ENCODE data around the gene RNF13.
"Not testable (repeated sequence)": the region's sequence is repeated elsewhere in the genome, so short reads cannot be mapped to it uniquely, and the experiment has no call there.

The RNF13 gene

GRCh38 chr3:149906036-149906435, 93.0 kb downstream of the RNF13 start:
- Histone ChIP-seq H3K36me3 (ENCODE audit: control insufficient read depth, insufficient read depth, low read length) (no peaks in the 10 kb centered on the region), H3K9ac (ENCODE audit: low read depth, low read length) (no peak overlapping the region), H3K4me3 (ENCODE audit: low read depth, low read length) (no peak overlapping the region), H3K27me3 (ENCODE audit: control insufficient read depth, insufficient read depth, low read length) (no peaks in the 10 kb centered on the region), H3K9me3 (ENCODE audit: control insufficient read depth, insufficient read depth, low read length) (no peaks in the 10 kb centered on the region), H3K4me1 (ENCODE audit: control insufficient read depth, insufficient read depth, low read length) (no peaks in the 10 kb centered on the region)

DNA sequence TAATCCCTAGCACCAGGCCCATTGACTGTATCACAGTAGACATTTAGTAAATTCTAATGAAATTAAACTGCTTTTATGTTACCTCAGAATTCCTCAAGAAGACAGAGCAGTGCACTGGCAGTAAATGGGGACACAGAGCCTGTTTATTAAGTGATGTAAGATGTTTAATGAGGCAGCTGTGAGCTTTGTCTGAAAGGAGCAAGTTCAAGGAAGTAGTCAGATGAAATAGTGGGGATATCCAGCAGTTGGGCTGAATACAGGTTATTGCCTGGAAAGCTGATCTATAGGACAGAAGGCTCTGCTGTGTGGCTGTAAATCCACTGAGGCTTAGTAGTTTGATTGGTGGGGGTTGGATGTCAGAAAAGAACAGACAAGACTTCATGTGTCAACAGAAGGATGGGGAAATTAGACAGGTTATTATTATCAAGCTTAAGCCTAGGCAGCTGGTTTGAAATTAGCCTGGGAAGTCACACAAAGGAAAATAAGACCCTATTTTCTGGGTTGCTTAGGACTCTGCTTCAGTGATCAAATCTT, 95.5 kb downstream of the RNF13 start:
- no peak overlapping the region for H3K9ac ChIP-seq (ENCODE audit: low read depth, low read length)
- no peaks in the 10 kb centered on the region for H3K27me3 ChIP-seq (ENCODE audit: control insufficient read depth, insufficient read depth, low read length)
- H3K4me3 ChIP-seq (ENCODE audit: low read depth, low read length): no peak overlapping the region
- H3K4me1 ChIP-seq (ENCODE audit: control insufficient read depth, insufficient read depth, low read length): no peaks in the 10 kb centered on the region
- no peaks in the 10 kb centered on the region for H3K36me3 ChIP-seq (ENCODE audit: control insufficient read depth, insufficient read depth, low read length)
- no peaks in the 10 kb centered on the region for H3K9me3 ChIP-seq (ENCODE audit: control insufficient read depth, insufficient read depth, low read length)

DNA sequence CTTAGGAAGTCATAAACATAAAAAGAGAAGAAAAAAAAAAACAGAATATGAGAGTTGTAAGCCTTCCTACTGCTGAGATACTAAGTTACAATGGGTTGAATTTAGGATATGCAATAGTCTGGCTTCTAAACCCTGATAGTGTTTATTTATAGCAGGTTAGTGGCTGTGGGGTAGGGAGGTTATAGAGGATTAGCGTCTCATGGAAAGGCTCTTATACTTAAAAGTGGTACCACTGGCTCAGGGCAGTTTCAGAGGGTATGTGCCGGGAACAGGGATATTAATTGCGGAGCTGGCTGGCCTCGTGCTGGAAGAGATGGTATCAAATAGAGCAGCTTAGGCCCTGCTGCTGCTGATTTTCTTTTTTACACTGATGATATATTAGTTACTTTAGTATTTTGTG, 96.9 kb downstream of the RNF13 start:
- Histone ChIP-seq H3K4me1 (ENCODE audit: control insufficient read depth, insufficient read depth, low read length) (no peaks in the 10 kb centered on the region), H3K9me3 (ENCODE audit: control insufficient read depth, insufficient read depth, low read length) (no peaks in the 10 kb centered on the region), H3K4me3 (ENCODE audit: low read depth, low read length) (no peak overlapping the region), H3K36me3 (ENCODE audit: control insufficient read depth, insufficient read depth, low read length) (no peaks in the 10 kb centered on the region), H3K27me3 (ENCODE audit: control insufficient read depth, insufficient read depth, low read length) (no peaks in the 10 kb centered on the region), H3K9ac (ENCODE audit: low read depth, low read length) (no peak overlapping the region)

GRCh38 chr3:149917124-149917667, 104.2 kb downstream of the RNF13 start:
- Histone ChIP-seq H3K9ac (ENCODE audit: low read depth, low read length) (no peak overlapping the region), H3K9me3 (ENCODE audit: control insufficient read depth, insufficient read depth, low read length) (no peaks in the 10 kb centered on the region), H3K36me3 (ENCODE audit: control insufficient read depth, insufficient read depth, low read length) (no peaks in the 10 kb centered on the region), H3K27me3 (ENCODE audit: control insufficient read depth, insufficient read depth, low read length) (no peaks in the 10 kb centered on the region), H3K4me3 (ENCODE audit: low read depth, low read length) (no peak overlapping the region), H3K4me1 (ENCODE audit: control insufficient read depth, insufficient read depth, low read length) (no peaks in the 10 kb centered on the region)

- Histone ChIP-seq H3K36me3 (ENCODE audit: control insufficient read depth, insufficient read depth, low read length) (no peaks in the 10 kb centered on the region), H3K4me1 (ENCODE audit: control insufficient read depth, insufficient read depth, low read length) (no peaks in the 10 kb centered on the region), H3K9ac (ENCODE audit: low read depth, low read length) (no peak overlapping the region), H3K4me3 (ENCODE audit: low read depth, low read length) (no peak overlapping the region), H3K27me3 (ENCODE audit: control insufficient read depth, insufficient read depth, low read length) (no peaks in the 10 kb centered on the region), H3K9me3 (ENCODE audit: control insufficient read depth, insufficient read depth, low read length) (no peaks in the 10 kb centered on the region)
These were observed 106.5 kb downstream of the RNF13 start for GRCh38 chr3:149919509-149919908.

DNA sequence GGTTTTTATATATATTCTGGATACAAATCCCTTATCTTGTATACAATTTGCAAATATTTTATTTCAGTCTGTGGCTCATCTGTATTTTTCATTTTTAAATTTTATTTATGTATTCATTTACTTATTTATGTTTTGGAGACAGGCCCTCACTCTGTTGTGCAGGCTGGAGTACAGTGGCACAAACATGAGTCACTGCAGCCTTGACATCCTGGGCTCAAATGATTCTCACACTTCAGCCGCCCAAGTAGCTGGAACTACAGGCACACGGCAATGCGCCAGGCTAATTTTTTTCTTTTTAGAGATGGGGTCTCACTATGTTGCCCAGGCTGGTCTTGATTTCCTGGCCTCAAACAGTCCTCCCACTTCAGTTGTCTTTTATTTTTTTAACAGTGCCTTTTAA, 107.1 kb downstream of the RNF13 start:
- Histone ChIP-seq H3K9ac (ENCODE audit: low read depth, low read length) (no peak overlapping the region), H3K27me3 (ENCODE audit: control insufficient read depth, insufficient read depth, low read length) (no peaks in the 10 kb centered on the region), H3K4me3 (ENCODE audit: low read depth, low read length) (no peak overlapping the region), H3K9me3 (ENCODE audit: control insufficient read depth, insufficient read depth, low read length) (no peaks in the 10 kb centered on the region), H3K4me1 (ENCODE audit: control insufficient read depth, insufficient read depth, low read length) (no peaks in the 10 kb centered on the region), H3K36me3 (ENCODE audit: control insufficient read depth, insufficient read depth, low read length) (no peaks in the 10 kb centered on the region)

GRCh38 chr3:149933008-149933407, 120.0 kb downstream of the RNF13 start:
- H3K9ac ChIP-seq (ENCODE audit: low read depth, low read length): no peak overlapping the region
- H3K4me1 ChIP-seq (ENCODE audit: control insufficient read depth, insufficient read depth, low read length): no peaks in the 10 kb centered on the region
- H3K9me3 ChIP-seq (ENCODE audit: control insufficient read depth, insufficient read depth, low read length): peaks cover 5% of the 10 kb centered on the region
- H3K27me3 ChIP-seq (ENCODE audit: control insufficient read depth, insufficient read depth, low read length): no peaks in the 10 kb centered on the region
- no peak overlapping the region for H3K4me3 ChIP-seq (ENCODE audit: low read depth, low read length)
- H3K36me3 ChIP-seq (ENCODE audit: control insufficient read depth, insufficient read depth, low read length): no peaks in the 10 kb centered on the region

DNA sequence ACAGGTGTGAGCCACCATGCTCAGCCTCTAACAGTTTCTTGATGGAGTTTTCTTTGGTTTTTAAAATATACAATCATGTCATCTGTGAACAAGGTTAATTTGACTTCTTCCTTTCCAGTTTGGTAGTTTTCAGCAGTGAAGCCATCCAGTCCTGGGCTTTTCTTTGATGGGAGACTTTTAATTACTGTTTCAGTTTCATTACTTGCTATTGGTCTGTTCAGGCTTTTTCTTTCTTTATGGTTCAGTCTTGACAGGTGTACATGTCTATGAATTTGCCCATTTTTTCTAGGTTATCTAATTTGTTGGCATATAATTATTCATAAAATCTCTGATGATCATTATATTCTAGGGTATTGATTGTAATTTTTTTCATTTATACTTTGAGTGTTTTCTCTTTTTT, 120.8 kb downstream of the RNF13 start:
- H3K9me3 ChIP-seq (ENCODE audit: control insufficient read depth, insufficient read depth, low read length): peaks cover 5% of the 10 kb centered on the region
- H3K4me3 ChIP-seq (ENCODE audit: low read depth, low read length): no peak overlapping the region
- no peaks in the 10 kb centered on the region for H3K4me1 ChIP-seq (ENCODE audit: control insufficient read depth, insufficient read depth, low read length)
- no peaks in the 10 kb centered on the region for H3K27me3 ChIP-seq (ENCODE audit: control insufficient read depth, insufficient read depth, low read length)
- no peak overlapping the region for H3K9ac ChIP-seq (ENCODE audit: low read depth, low read length)
- H3K36me3 ChIP-seq (ENCODE audit: control insufficient read depth, insufficient read depth, low read length): no peaks in the 10 kb centered on the region

GRCh38 chr3:149934524-149934923, 121.5 kb downstream of the RNF13 start:
- peaks cover 5% of the 10 kb centered on the region for H3K9me3 ChIP-seq (ENCODE audit: control insufficient read depth, insufficient read depth, low read length)
- H3K27me3 ChIP-seq (ENCODE audit: control insufficient read depth, insufficient read depth, low read length): no peaks in the 10 kb centered on the region
- no peaks in the 10 kb centered on the region for H3K36me3 ChIP-seq (ENCODE audit: control insufficient read depth, insufficient read depth, low read length)
- no peak overlapping the region for H3K4me3 ChIP-seq (ENCODE audit: low read depth, low read length)
- no peaks in the 10 kb centered on the region for H3K4me1 ChIP-seq (ENCODE audit: control insufficient read depth, insufficient read depth, low read length)
- no peak overlapping the region for H3K9ac ChIP-seq (ENCODE audit: low read depth, low read length)

DNA sequence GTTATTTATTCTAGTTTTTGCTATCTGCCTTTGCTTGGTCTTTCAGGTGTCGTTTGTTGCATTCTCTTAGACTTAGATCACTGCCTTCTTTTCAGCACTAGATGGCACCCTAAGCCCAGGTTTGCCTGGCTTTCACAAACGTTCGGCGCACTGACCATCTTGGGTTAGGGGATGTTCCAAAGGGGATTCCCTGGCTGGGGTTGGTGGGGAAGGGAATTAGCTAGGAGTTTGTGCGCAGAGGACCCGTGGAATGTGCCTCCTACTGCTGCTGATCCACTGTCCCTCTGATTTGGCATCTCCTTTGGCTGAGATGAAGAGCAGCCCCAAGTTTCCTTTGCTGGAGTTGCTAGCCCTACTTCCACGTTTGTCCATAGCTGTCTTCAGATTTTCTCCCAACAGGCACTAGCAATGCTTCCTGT, 123.8 kb downstream of the RNF13 start:
- Histone ChIP-seq H3K9me3 (ENCODE audit: control insufficient read depth, insufficient read depth, low read length) (peaks cover 5% of the 10 kb centered on the region), H3K36me3 (ENCODE audit: control insufficient read depth, insufficient read depth, low read length) (no peaks in the 10 kb centered on the region), H3K4me1 (ENCODE audit: control insufficient read depth, insufficient read depth, low read length) (no peaks in the 10 kb centered on the region), H3K4me3 (ENCODE audit: low read depth, low read length) (no peak overlapping the region), H3K27me3 (ENCODE audit: control insufficient read depth, insufficient read depth, low read length) (no peaks in the 10 kb centered on the region), H3K9ac (ENCODE audit: low read depth, low read length) (no peak overlapping the region)

DNA sequence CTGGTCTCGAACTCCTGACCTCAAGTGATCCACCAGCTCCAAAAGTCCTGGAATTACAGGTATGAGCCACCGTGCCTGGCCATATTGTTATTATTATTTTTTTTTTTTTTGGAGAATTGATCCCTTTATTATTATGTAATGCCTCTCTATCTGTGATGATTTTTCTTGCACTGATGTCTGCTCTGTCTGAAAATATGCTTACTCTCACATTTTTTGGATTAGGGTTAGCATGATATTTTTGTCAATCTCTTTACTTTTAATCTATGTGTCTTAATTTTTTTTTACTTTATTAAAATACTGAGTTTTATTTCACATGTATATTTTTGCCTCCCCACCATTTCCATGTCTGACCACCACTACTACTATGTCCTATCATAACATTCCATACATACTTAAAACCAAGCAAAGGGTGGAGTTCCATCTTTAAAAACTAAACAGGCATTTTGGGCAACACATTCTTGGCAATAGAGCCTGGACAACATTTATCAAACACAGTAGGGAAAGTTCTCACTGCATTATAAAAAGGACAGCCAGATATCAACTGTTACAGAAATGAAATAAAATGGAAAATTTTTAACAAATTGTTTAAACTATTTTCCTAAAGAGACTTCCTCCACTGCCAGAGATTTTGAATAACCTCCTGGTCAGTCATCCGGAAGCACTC, 125.5 kb downstream of the RNF13 start:
- H3K4me3 ChIP-seq (ENCODE audit: low read depth, low read length); H3K9ac ChIP-seq (ENCODE audit: low read depth, low read length); H3K27me3 ChIP-seq (ENCODE audit: control insufficient read depth, insufficient read depth, low read length); H3K4me1 ChIP-seq (ENCODE audit: control insufficient read depth, insufficient read depth, low read length); H3K36me3 ChIP-seq (ENCODE audit: control insufficient read depth, insufficient read depth, low read length); H3K9me3 ChIP-seq (ENCODE audit: control insufficient read depth, insufficient read depth, low read length): not testable (repeated sequence)

GRCh38 chr3:149941186-149941585, 128.2 kb downstream of the RNF13 start:
- H3K9me3 ChIP-seq (ENCODE audit: control insufficient read depth, insufficient read depth, low read length): no peaks in the 10 kb centered on the region
- H3K36me3 ChIP-seq (ENCODE audit: control insufficient read depth, insufficient read depth, low read length): no peaks in the 10 kb centered on the region
- no peak overlapping the region for H3K4me3 ChIP-seq (ENCODE audit: low read depth, low read length)
- no peaks in the 10 kb centered on the region for H3K4me1 ChIP-seq (ENCODE audit: control insufficient read depth, insufficient read depth, low read length)
- H3K9ac ChIP-seq (ENCODE audit: low read depth, low read length): no peak overlapping the region
- H3K27me3 ChIP-seq (ENCODE audit: control insufficient read depth, insufficient read depth, low read length): no peaks in the 10 kb centered on the region
